ENCODE measurements around the gene JAG2.

Gene JAG2

GRCh38 chr14:105208738-105209075, 40.1 kb upstream of the JAG2 start:
- no peak for DNase-seq (ENCODE audit: low read depth)
- no peak overlapping the region for H3K4me3 ChIP-seq (ENCODE audit: low read length)
- no peak for TF ChIP-seq CTCF (IDR thresholded peaks at IDR 0.05; ENCODE audit: insufficient read depth, low read depth, low read length, missing control alignments)

- no peak overlapping the region for H3K4me3 ChIP-seq (ENCODE audit: low read length)
- DNase-seq (ENCODE audit: low read depth), result no peak
- no peak for TF ChIP-seq CTCF (IDR thresholded peaks at IDR 0.05; ENCODE audit: insufficient read depth, low read depth, low read length, missing control alignments)
Observed at GRCh38 chr14:105207996-105208737, 39.6 kb upstream of the JAG2 start.

DNA sequence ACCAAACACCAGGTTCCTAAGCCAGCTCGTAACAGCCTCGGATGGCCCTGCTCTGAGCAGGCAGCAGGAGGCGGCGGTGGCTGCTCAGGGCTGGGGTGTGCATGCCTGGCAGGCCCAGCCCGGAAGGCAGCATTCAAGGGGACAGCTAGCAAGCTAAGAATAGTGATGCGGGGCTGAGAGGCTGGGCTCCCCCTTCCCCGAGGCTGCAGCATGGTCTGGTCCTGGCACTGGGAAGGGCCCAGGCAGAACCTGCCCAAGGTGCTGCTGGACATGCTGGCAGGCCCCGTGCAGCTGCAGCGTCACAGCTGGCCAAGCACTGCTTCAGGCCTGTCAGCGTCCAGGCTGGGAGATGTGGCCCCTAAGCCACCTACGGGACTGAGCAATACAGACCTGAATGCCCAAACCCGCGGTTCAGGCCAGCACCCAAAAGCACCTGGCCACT, 38.9 kb upstream of the JAG2 start:
- TF ChIP-seq CTCF (IDR thresholded peaks at IDR 0.05; ENCODE audit: insufficient read depth, low read depth, low read length, missing control alignments), result peak; percentile 6

DNA sequence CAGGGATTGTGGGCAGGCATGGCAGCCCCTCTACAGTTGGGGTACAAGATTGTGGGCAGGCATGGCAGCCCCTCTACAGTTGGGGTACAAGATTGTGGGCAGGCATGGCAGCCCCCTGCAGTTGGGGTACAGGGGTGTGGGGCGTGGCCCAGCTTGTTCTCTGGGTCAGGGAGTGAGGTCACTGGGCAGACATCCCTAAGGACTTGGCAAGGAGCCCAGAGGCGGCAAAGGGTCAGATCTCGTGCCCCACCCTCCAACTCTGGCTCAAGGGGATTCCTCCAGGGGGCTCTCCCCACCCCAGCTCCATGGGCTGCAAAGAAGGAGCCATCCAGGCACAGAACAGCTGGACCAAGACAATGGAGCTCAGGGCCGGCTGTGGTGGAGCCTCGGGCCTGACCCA, 38.3 kb upstream of the JAG2 start:
- no peak for DNase-seq (ENCODE audit: low read depth)
- TF ChIP-seq CTCF (IDR thresholded peaks at IDR 0.05; ENCODE audit: insufficient read depth, low read depth, low read length, missing control alignments), result no peak
- H3K4me3 ChIP-seq (ENCODE audit: low read length), result no peak overlapping the region

More for the DNA sequence above, 38.9 kb upstream of the JAG2 start:
- no peak for DNase-seq (ENCODE audit: low read depth)
- no peak overlapping the region for H3K4me3 ChIP-seq (ENCODE audit: low read length)

DNA sequence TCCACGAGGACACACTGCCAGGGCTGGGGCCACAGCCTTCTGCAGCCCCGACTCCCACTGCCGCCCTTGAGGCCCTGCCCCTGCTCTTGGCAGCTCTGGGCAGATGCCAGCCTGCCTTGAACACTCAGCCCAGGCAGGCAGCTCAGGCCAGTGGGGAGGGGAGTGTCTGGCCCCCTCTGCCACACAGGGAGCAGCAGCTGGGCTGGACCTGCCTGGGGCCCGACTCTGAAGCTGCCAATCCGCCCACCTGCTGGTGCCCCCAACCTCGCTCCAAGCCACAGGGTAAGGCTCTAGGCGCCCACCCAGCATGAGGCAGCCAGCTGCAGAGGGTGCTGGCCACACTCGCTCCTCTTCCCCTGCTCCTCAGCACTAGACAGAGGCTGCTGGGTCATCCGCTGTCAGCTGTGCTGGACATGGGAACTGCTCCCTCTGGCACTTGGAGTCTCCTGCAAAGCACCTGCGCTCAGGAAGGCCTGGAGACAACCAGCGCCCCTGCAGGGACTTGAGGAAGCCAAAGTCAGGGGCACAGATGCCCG, 37.2 kb upstream of the JAG2 start:
- H3K4me3 ChIP-seq (ENCODE audit: low read length), result no peak overlapping the region
- no peak for DNase-seq (ENCODE audit: low read depth)
- no peak for TF ChIP-seq CTCF (IDR thresholded peaks at IDR 0.05; ENCODE audit: insufficient read depth, low read depth, low read length, missing control alignments)

DNA sequence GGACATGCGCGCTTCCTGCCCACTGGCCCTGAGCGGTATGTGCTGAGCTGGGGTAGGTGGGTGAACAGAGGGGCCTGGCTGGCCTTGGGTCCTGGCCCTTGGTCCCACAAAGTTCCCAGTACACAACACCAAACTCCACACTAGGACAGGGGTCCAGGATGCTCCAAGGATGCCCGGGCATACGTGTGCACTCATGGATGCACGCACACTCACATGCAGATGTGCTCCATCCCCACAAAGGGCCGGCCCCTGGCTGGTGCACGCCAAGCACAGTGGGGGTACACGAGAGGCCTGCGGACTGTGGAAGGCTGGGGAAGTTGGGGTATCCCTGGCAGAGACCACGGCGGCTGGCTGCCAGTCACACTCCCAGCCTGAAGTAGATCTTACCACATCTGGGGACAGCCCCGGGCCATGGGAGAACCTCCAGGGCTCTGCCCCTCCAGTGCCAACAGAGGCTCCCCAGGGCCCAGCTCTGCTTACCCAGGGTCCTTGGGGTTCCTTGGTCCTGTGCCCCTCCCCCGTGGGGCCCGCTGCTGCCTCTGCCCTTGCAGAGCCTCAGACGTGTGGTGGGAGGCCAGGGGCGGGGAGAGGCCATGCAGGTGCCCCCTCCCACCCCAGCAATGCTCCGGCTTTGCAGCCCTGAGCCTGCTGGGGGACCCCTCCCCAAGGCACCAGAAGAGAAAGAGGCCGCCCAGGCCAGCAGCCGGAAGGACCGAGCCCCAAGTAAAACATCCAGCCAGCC, 36.5 kb upstream of the JAG2 start:
- no peak overlapping the region for H3K4me3 ChIP-seq (ENCODE audit: low read length)
- no peak for DNase-seq (ENCODE audit: low read depth)

More for the DNA sequence above, 36.5 kb upstream of the JAG2 start:
- no peak for TF ChIP-seq CTCF (IDR thresholded peaks at IDR 0.05; ENCODE audit: insufficient read depth, low read depth, low read length, missing control alignments)

Data from epithelial cell of esophagus (primary cell).